Measurements from ENCODE around the gene CMYA5. TPM values are rescaled to one million over a fixed set of nuclear protein-coding genes. Genes with fewer than 3 reads are reported as not detected.
"Not testable (repeated sequence)": the region's sequence is repeated elsewhere in the genome, so short reads cannot be mapped to it uniquely, and the experiment has no call there.

Gene CMYA5
- total RNA-seq, 1 donor from 2014 or later = 0.74 TPM

- DNase-seq = no peak
- no peak for TF ChIP-seq CTCF (IDR thresholded peaks at IDR 0.05; ENCODE audit: partially characterized antibody, unreplicated experiment)
- Mint-ChIP-seq H3K27me3 (ENCODE audit: unreplicated experiment) (no peaks in the 10 kb centered on the region), H3K27ac (ENCODE audit: unreplicated experiment) (no peak overlapping the region), H3K4me3 (ENCODE audit: unreplicated experiment) (no peak overlapping the region), H3K4me1 (ENCODE audit: low read depth, unreplicated experiment) (no peaks in the 10 kb centered on the region), H3K36me3 (ENCODE audit: unreplicated experiment) (no peaks in the 10 kb centered on the region), H3K9me3 (ENCODE audit: unreplicated experiment) (no peaks in the 10 kb centered on the region)
These were observed 70.2 kb downstream of the CMYA5 start for GRCh38 chr5:79759848-79760247.

- Mint-ChIP-seq H3K27ac (ENCODE audit: unreplicated experiment) (no peak overlapping the region), H3K4me1 (ENCODE audit: low read depth, unreplicated experiment) (no peaks in the 10 kb centered on the region), H3K27me3 (ENCODE audit: unreplicated experiment) (no peaks in the 10 kb centered on the region), H3K4me3 (ENCODE audit: unreplicated experiment) (no peak overlapping the region), H3K36me3 (ENCODE audit: unreplicated experiment) (no peaks in the 10 kb centered on the region), H3K9me3 (ENCODE audit: unreplicated experiment) (no peaks in the 10 kb centered on the region)
- no peak for TF ChIP-seq CTCF (IDR thresholded peaks at IDR 0.05; ENCODE audit: partially characterized antibody, unreplicated experiment)
- DNase-seq = no peak
These were observed 73.3 kb downstream of the CMYA5 start for GRCh38 chr5:79762929-79763328.

GRCh38 chr5:79764147-79764546 is 74.5 kb downstream of the CMYA5 start:
- H3K4me3 Mint-ChIP-seq (ENCODE audit: unreplicated experiment); H3K27ac Mint-ChIP-seq (ENCODE audit: unreplicated experiment); H3K27me3 Mint-ChIP-seq (ENCODE audit: unreplicated experiment); H3K4me1 Mint-ChIP-seq (ENCODE audit: low read depth, unreplicated experiment); H3K9me3 Mint-ChIP-seq (ENCODE audit: unreplicated experiment); DNase-seq: not testable (repeated sequence)
- peaks cover 11% of the 10 kb centered on the region for H3K36me3 Mint-ChIP-seq (ENCODE audit: unreplicated experiment)

GRCh38 chr5:79771387-79771786 is 81.8 kb downstream of the CMYA5 start:
- peaks cover 2% of the 10 kb centered on the region for H3K4me1 Mint-ChIP-seq (ENCODE audit: low read depth, unreplicated experiment)
- no peak overlapping the region for H3K4me3 Mint-ChIP-seq (ENCODE audit: unreplicated experiment)
- no peaks in the 10 kb centered on the region for H3K27me3 Mint-ChIP-seq (ENCODE audit: unreplicated experiment)
- DNase-seq = no peak
- TF ChIP-seq CTCF (IDR thresholded peaks at IDR 0.05; ENCODE audit: partially characterized antibody, unreplicated experiment) = no peak
- H3K9me3 Mint-ChIP-seq (ENCODE audit: unreplicated experiment) = peaks cover 4% of the 10 kb centered on the region
- H3K36me3 Mint-ChIP-seq (ENCODE audit: unreplicated experiment) = peaks cover 15% of the 10 kb centered on the region
- no peak overlapping the region for H3K27ac Mint-ChIP-seq (ENCODE audit: unreplicated experiment)

- DNase-seq = no peak
- no peak for TF ChIP-seq CTCF (IDR thresholded peaks at IDR 0.05; ENCODE audit: partially characterized antibody, unreplicated experiment)
- no peak overlapping the region for H3K27ac Mint-ChIP-seq (ENCODE audit: unreplicated experiment)
- H3K36me3 Mint-ChIP-seq (ENCODE audit: unreplicated experiment) = peaks cover 15% of the 10 kb centered on the region
- no peak overlapping the region for H3K4me3 Mint-ChIP-seq (ENCODE audit: unreplicated experiment)
- peaks cover 2% of the 10 kb centered on the region for H3K4me1 Mint-ChIP-seq (ENCODE audit: low read depth, unreplicated experiment)
- H3K27me3 Mint-ChIP-seq (ENCODE audit: unreplicated experiment) = no peaks in the 10 kb centered on the region
- H3K9me3 Mint-ChIP-seq (ENCODE audit: unreplicated experiment) = peaks cover 4% of the 10 kb centered on the region
These were observed 83.0 kb downstream of the CMYA5 start for GRCh38 chr5:79772651-79773050.

GRCh38 chr5:79773612-79774011 is 84.0 kb downstream of the CMYA5 start:
- no peak for TF ChIP-seq CTCF (IDR thresholded peaks at IDR 0.05; ENCODE audit: partially characterized antibody, unreplicated experiment)
- H3K4me1 Mint-ChIP-seq (ENCODE audit: low read depth, unreplicated experiment) = peaks cover 2% of the 10 kb centered on the region
- no peak overlapping the region for H3K27ac Mint-ChIP-seq (ENCODE audit: unreplicated experiment)
- H3K27me3 Mint-ChIP-seq (ENCODE audit: unreplicated experiment) = no peaks in the 10 kb centered on the region
- DNase-seq = no peak
- no peak overlapping the region for H3K4me3 Mint-ChIP-seq (ENCODE audit: unreplicated experiment)
- H3K36me3 Mint-ChIP-seq (ENCODE audit: unreplicated experiment) = peaks cover 10% of the 10 kb centered on the region
- no peaks in the 10 kb centered on the region for H3K9me3 Mint-ChIP-seq (ENCODE audit: unreplicated experiment)

Data from glutamatergic neuron (in vitro differentiated cells).